HFFc6 (cell line): Measurements from ENCODE around the gene MRPS27. TPM values are rescaled to one million over a fixed set of nuclear protein-coding genes. Genes with fewer than 3 reads are reported as not detected.
A peak's percentile ranks its signal among the peaks of the same experiment; 100 is the strongest.

Experiments
- DNase-seq: peaks from one replicate; pipeline ENCODE4 v3.0.0-alpha.2; 2018
- H3K27ac Mint-ChIP-seq: 2 replicates; pipeline ENCODE4 v1.8.0; 2020; ENCODE audit warnings: mild to moderate bottlenecking, mixed read lengths
- H3K27me3 Mint-ChIP-seq: 2 replicates; pipeline ENCODE4 v1.8.0; 2021; ENCODE audit warnings: mild to moderate bottlenecking, moderate library complexity, mixed read lengths; ENCODE audit not compliant: insufficient read depth
- H3K36me3 Mint-ChIP-seq: 2 replicates; pipeline ENCODE4 v1.8.0; 2021; ENCODE audit warnings: low read depth, mixed read lengths
- H3K4me1 Mint-ChIP-seq: 2 replicates; pipeline ENCODE4 v1.8.0; 2020; ENCODE audit warnings: low read depth, mixed read lengths
- H3K4me3 Mint-ChIP-seq: 2 replicates; pipeline ENCODE4 v1.8.0; 2020; ENCODE audit warnings: mild to moderate bottlenecking, moderate library complexity, mixed read lengths
- H3K9me3 Mint-ChIP-seq: 2 replicates; pipeline ENCODE4 v1.8.0; 2020; ENCODE audit warnings: mild to moderate bottlenecking, mixed read lengths
- CTCF ChIP-seq: fragments of 200-600 bp; sonication (generic); IDR thresholded peaks from 2 replicates; pipeline ENCODE4 v1.5.0; 2021; ENCODE audit warnings: antibody characterized with exemption, mild to moderate bottlenecking
- total RNA-seq, 6 experiments: library from RNA; stranded (reverse); fragmentation: NEBNext Ultra II Directional; extraction: Animal tissue kit (Norgen Biotek cat#: 25700); gene quantifications; 2 replicates in 1 of 6; 3 replicates in 5 of 6; pipeline ENCODE4 v1.2.3, GENCODE V29; 2021

MRPS27 gene
- total RNA-seq, 6 experiments from 2014 or later: 46.1 to 74.1 (median 57.9) TPM

- no peak overlapping the region for H3K4me3 Mint-ChIP-seq
- H3K4me1 Mint-ChIP-seq: peaks cover 70% of the 10 kb centered on the region
- DNase-seq: no peak
Observed at GRCh38 chr5:72182686-72183085, 137.4 kb downstream of the MRPS27 start.

GRCh38 chr5:72180925-72181324 lies 139.1 kb downstream of the MRPS27 start:
- H3K4me1 Mint-ChIP-seq: peaks cover 54% of the 10 kb centered on the region
- H3K27me3 Mint-ChIP-seq: peaks cover 5% of the 10 kb centered on the region
- no peaks in the 10 kb centered on the region for H3K9me3 Mint-ChIP-seq
- no peak for TF ChIP-seq CTCF
- H3K4me3 Mint-ChIP-seq: no peak overlapping the region; the same call in 1 of the 2 replicates
- H3K27ac Mint-ChIP-seq: no peak overlapping the region; the same call in 1 of the 2 replicates
- H3K36me3 Mint-ChIP-seq: peaks cover 57% of the 10 kb centered on the region
- DNase-seq: no peak

More at GRCh38 chr5:72182686-72183085, 137.4 kb downstream of the MRPS27 start:
- Mint-ChIP-seq H3K9me3 (no peaks in the 10 kb centered on the region), H3K27me3 (peaks cover 5% of the 10 kb centered on the region), H3K27ac (peak overlapping the region; percentile 29; the same call in 1 of the 2 replicates), H3K36me3 (peaks cover 63% of the 10 kb centered on the region)
- no peak for TF ChIP-seq CTCF

- no peak for DNase-seq
- H3K27ac Mint-ChIP-seq: peak overlapping the region; percentile 94
- peak overlapping the region; percentile 67 for H3K4me3 Mint-ChIP-seq
- H3K4me1 Mint-ChIP-seq: peaks cover 46% of the 10 kb centered on the region
- H3K27me3 Mint-ChIP-seq: peaks cover 5% of the 10 kb centered on the region
- H3K9me3 Mint-ChIP-seq: no peaks in the 10 kb centered on the region
- TF ChIP-seq CTCF: no peak
- H3K36me3 Mint-ChIP-seq: peaks cover 55% of the 10 kb centered on the region
Observed at GRCh38 chr5:72179816-72180440, 140.1 kb downstream of the MRPS27 start.

- H3K9me3 Mint-ChIP-seq: no peaks in the 10 kb centered on the region
- peak; percentile 85 for DNase-seq
- peaks cover 48% of the 10 kb centered on the region for H3K36me3 Mint-ChIP-seq
- H3K27ac Mint-ChIP-seq: peak overlapping the region; percentile 94
- TF ChIP-seq CTCF: no peak
- peaks cover 5% of the 10 kb centered on the region for H3K27me3 Mint-ChIP-seq
- peak overlapping the region; percentile 67 for H3K4me3 Mint-ChIP-seq
- H3K4me1 Mint-ChIP-seq: peaks cover 46% of the 10 kb centered on the region
Observed at GRCh38 chr5:72179028-72179815, 140.8 kb downstream of the MRPS27 start.

GRCh38 chr5:72177538-72177937 lies 142.5 kb downstream of the MRPS27 start:
- Mint-ChIP-seq H3K27me3 (peaks cover 5% of the 10 kb centered on the region), H3K27ac (peak overlapping the region; percentile 16), H3K4me1 (peaks cover 43% of the 10 kb centered on the region), H3K36me3 (peaks cover 44% of the 10 kb centered on the region), H3K9me3 (no peaks in the 10 kb centered on the region), H3K4me3 (no peak overlapping the region)
- no peak for TF ChIP-seq CTCF
- no peak for DNase-seq
